ENCODE data around the gene RPS6KA1. TPM values are rescaled to one million over a fixed set of nuclear protein-coding genes. Genes with fewer than 3 reads are reported as not detected.

Gene RPS6KA1
- total RNA-seq, 2 experiments from 2014 or later: 131 to 133 TPM

DNA sequence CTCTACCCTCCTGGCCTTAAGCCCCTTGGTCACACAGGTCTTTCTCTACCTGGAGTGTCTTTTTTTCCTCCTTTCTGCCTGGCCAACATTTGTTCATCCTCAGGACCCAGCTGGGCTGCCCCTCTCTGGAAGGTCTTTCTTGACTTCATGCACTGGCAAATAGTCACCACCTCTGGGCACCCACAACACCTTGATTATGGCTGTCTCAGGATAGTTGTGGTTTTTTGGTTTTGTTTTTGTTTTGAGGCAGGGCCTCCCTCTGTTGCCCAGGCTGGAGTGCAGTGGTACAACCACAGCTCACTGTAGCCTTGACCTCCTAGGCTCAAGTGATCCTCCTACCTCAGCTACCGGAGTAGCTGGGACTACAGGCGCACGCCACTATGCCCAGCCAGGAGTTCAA, 10.8 kb downstream of the RPS6KA1 start:
- no peak for DNase-seq
- peak overlapping the region; percentile 81 for H3K27ac Mint-ChIP-seq
- H3K36me3 Mint-ChIP-seq: peaks cover 14% of the 10 kb centered on the region
- H3K9me3 Mint-ChIP-seq: no peaks in the 10 kb centered on the region
- H3K27me3 Mint-ChIP-seq: no peaks in the 10 kb centered on the region
- H3K4me3 Mint-ChIP-seq: peak overlapping the region; percentile 44
- peaks cover 71% of the 10 kb centered on the region for H3K4me1 Mint-ChIP-seq

DNA sequence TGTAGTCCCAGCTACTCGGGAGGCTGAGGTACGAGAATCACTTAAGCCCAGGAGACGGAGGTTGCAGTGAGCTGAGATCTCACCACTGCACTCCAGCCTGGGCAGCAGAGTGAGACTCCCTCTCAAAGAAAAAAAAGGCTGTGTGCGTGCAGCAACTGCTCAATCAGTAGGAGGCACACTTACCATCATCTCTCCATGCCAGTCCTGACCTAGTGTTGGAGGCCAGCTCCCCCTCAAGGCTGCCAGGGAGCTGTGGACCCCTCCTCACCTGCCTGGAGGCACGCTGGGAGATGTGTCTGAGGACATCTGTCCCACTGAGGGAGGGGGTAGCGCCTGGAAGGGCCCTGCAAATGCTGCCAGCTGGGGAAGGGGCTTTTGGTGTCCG, 11.9 kb downstream of the RPS6KA1 start:
- H3K36me3 Mint-ChIP-seq: peaks cover 20% of the 10 kb centered on the region
- H3K4me1 Mint-ChIP-seq: peaks cover 73% of the 10 kb centered on the region
- DNase-seq: no peak
- no peaks in the 10 kb centered on the region for H3K27me3 Mint-ChIP-seq
- peak overlapping the region; percentile 87 for H3K4me3 Mint-ChIP-seq
- no peaks in the 10 kb centered on the region for H3K9me3 Mint-ChIP-seq
- peak overlapping the region; percentile 97 for H3K27ac Mint-ChIP-seq

DNA sequence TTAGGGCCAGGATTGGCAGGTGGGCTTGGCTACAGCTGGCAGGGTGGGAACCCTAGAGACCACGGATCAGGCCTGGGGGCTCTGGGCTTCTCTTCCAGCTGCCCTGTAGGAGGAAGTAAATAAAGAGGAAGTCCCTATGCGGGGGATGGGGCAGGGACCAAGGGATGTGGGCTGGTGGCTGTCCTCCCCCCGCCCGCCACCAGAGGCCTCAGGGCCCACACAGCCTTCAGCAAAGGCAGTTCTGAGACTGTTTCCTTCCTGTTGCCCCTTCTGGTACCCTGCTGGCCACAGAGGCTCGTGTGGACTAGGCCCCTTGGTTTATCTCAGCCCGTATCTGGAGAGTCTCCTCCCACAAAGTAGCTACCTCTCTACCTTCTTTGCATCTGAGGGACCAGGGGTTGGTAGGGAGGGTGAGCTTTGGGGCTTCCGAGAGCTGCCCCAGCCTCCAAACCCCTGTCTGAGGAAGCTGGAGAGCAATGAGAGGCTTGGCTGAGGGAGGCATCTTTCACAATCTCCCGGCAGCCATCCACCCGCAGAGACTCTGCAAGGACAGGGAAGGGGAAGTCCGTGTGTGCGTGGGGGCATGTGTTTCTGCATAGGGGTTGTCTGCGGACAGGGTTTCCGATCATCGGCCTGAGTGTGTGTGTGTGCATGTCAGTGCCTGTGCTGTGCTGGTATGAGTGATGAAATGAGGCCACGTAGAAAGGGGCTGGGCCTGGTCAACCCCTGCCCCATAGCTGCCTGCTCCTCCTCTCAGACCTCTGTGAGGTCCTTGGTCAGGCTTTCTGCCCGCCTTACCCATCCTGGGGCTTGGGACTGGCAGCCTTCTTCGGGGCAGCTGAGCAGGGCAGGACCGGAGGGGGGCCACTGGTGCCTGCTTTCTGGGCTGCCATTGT, 12.5 kb downstream of the RPS6KA1 start:
- no peaks in the 10 kb centered on the region for H3K9me3 Mint-ChIP-seq
- H3K4me3 Mint-ChIP-seq: peak overlapping the region; percentile 87
- peaks cover 78% of the 10 kb centered on the region for H3K4me1 Mint-ChIP-seq
- DNase-seq: peak; percentile 84
- H3K36me3 Mint-ChIP-seq: peaks cover 26% of the 10 kb centered on the region
- peak overlapping the region; percentile 97 for H3K27ac Mint-ChIP-seq
- no peaks in the 10 kb centered on the region for H3K27me3 Mint-ChIP-seq

DNA sequence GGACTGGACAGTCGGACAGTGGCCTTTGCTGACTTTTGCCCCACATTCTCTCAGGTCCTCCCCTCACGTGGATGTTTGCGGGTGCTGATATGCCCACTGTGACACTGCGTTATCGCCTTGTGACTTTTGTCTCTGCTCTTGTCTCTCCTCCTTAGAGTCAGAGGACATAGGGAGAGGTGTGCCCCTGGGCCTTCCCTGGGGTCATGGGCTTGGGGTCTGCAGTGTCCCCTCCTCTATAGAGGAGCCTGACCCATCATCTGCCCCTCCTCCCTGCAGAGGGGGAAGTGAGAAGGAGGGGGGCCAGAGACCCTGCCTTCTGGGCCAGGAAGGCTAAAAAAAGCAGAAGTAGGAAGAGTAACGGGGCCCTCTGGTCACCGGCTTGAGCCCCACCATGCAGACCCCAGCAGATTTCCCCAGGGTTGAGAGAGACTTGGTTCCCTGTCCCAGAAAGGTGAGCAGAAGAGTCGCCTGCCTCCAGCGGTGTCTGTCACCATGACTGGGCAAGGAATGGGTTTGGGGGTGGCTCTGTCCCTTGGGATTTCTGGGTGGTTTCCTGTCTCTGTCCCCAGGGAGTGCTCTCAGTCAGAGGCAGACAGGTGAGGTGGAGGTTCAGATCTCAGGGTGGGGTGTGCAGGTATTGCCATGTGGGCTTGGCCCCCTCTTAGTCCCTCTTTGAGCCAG, 13.3 kb downstream of the RPS6KA1 start:
- Mint-ChIP-seq H3K4me3 (peak overlapping the region; percentile 87), H3K9me3 (no peaks in the 10 kb centered on the region), H3K27me3 (no peaks in the 10 kb centered on the region), H3K27ac (peak overlapping the region; percentile 97), H3K36me3 (peaks cover 34% of the 10 kb centered on the region), H3K4me1 (peaks cover 78% of the 10 kb centered on the region)
- no peak for DNase-seq

- H3K27me3 Mint-ChIP-seq: no peaks in the 10 kb centered on the region
- H3K4me1 Mint-ChIP-seq: peaks cover 78% of the 10 kb centered on the region
- H3K36me3 Mint-ChIP-seq: peaks cover 35% of the 10 kb centered on the region
- peak overlapping the region; percentile 97 for H3K27ac Mint-ChIP-seq
- peak overlapping the region; percentile 87 for H3K4me3 Mint-ChIP-seq
- no peaks in the 10 kb centered on the region for H3K9me3 Mint-ChIP-seq
- no peak for DNase-seq
Measured at GRCh38 chr1:26543462-26543861, 13.9 kb downstream of the RPS6KA1 start.

DNA sequence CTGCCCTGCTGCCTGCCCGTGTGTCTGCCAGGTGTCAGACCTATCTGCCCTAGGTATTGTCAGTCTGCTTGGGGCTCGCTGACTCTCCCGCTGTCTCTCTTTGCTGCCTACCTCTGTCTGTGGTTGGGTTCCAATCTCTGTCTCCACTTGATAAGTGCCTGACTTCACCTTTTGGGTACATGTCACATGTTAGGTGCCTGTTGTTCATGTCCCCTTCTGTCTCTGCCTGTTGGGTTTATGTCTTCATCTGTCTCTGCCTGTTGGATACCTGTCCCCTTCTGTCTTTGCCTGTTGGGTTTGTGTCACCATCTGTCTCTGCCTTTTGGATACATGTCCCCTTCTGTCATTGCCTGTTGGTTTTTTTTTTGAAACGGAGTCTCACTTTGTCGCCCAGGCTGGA, 14.6 kb downstream of the RPS6KA1 start:
- peak overlapping the region; percentile 23 for H3K27ac Mint-ChIP-seq
- H3K4me3 Mint-ChIP-seq: peak overlapping the region; percentile 6
- peaks cover 71% of the 10 kb centered on the region for H3K4me1 Mint-ChIP-seq
- H3K36me3 Mint-ChIP-seq: peaks cover 34% of the 10 kb centered on the region
- no peak for DNase-seq
- H3K27me3 Mint-ChIP-seq: no peaks in the 10 kb centered on the region
- H3K9me3 Mint-ChIP-seq: no peaks in the 10 kb centered on the region

DNA sequence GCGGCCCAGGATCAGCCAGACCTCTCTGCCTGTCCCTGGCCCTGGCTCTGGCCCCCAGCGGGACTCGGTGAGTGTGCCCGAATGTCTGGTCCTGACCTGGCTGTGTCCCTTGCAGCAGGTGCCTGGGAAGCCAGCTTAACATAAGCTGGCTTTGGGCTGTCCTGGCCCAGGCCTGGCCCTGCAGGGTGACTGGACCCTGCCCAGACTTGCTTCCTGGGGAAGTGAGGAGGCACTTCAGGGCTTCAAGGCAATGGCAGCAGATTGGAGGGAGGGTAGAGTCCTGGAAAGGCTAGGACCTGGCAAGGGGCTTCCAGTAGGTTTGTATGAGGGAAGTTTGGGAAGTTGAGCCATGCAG, 16.4 kb downstream of the RPS6KA1 start:
- H3K27me3 Mint-ChIP-seq: no peaks in the 10 kb centered on the region
- H3K27ac Mint-ChIP-seq: peak overlapping the region; percentile 94
- H3K36me3 Mint-ChIP-seq: peaks cover 36% of the 10 kb centered on the region

DNA sequence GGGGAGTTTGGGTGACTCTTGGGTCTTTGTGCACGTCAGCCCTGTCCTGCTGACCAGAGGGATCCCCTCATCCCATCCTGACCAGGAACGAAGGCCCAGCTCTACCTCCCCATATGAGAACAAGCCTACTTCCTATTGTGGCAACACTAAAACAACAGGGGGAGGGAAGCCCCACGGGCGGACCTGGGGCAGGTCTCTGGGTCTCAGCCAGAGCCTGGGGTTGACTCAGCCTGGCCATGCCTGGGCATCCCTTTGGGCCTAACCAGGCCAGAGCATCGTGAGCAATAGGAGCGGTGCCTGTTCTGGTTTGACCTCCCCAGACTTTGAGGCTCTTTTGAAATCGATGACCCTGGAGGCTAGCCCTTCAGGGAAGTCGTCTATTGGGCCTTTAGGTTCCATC, 16.8 kb downstream of the RPS6KA1 start:
- DNase-seq: no peak

More for the DNA sequence above, 16.4 kb downstream of the RPS6KA1 start:
- Mint-ChIP-seq H3K4me3 (peak overlapping the region; percentile 91), H3K4me1 (peaks cover 56% of the 10 kb centered on the region), H3K9me3 (no peaks in the 10 kb centered on the region)
- DNase-seq: no peak

DNA sequence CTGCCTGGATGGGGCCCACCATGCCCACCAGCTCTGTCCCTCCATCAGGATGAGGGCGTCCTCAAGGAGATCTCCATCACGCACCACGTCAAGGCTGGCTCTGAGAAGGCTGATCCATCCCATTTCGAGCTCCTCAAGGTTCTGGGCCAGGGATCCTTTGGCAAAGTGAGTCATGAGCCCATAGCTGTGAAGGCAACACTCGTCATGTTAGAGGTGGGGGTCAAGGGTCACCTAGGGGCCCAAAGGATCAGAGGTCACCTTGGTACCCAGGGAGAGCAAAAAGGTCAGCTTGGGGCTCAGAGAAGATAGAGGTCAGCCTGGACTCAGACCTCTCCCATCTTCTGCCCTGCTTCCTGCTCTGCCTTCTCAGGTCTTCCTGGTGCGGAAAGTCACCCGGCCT, 17.3 kb downstream of the RPS6KA1 start:
- H3K27me3 Mint-ChIP-seq: no peaks in the 10 kb centered on the region
- peak overlapping the region; percentile 91 for H3K4me3 Mint-ChIP-seq
- H3K4me1 Mint-ChIP-seq: peaks cover 51% of the 10 kb centered on the region
- peaks cover 37% of the 10 kb centered on the region for H3K36me3 Mint-ChIP-seq
- H3K9me3 Mint-ChIP-seq: no peaks in the 10 kb centered on the region
- H3K27ac Mint-ChIP-seq: peak overlapping the region; percentile 94
- no peak for DNase-seq

More for the DNA sequence above, 16.8 kb downstream of the RPS6KA1 start:
- Mint-ChIP-seq H3K4me1 (peaks cover 55% of the 10 kb centered on the region), H3K4me3 (peak overlapping the region; percentile 91), H3K36me3 (peaks cover 37% of the 10 kb centered on the region), H3K27me3 (no peaks in the 10 kb centered on the region), H3K9me3 (no peaks in the 10 kb centered on the region), H3K27ac (peak overlapping the region; percentile 94)

GRCh38 chr1:26548841-26549240, 19.3 kb downstream of the RPS6KA1 start:
- Mint-ChIP-seq H3K4me3 (no peak overlapping the region), H3K27me3 (no peaks in the 10 kb centered on the region), H3K36me3 (peaks cover 39% of the 10 kb centered on the region), H3K27ac (no peak overlapping the region), H3K4me1 (peaks cover 34% of the 10 kb centered on the region), H3K9me3 (no peaks in the 10 kb centered on the region)
- DNase-seq: no peak

- H3K4me3 Mint-ChIP-seq: no peak overlapping the region
- H3K9me3 Mint-ChIP-seq: no peaks in the 10 kb centered on the region
- no peak for DNase-seq
- peaks cover 36% of the 10 kb centered on the region for H3K36me3 Mint-ChIP-seq
- H3K27ac Mint-ChIP-seq: no peak overlapping the region
- no peaks in the 10 kb centered on the region for H3K27me3 Mint-ChIP-seq
- H3K4me1 Mint-ChIP-seq: peaks cover 40% of the 10 kb centered on the region
Measured at GRCh38 chr1:26550946-26551345, 21.4 kb downstream of the RPS6KA1 start.

DNA sequence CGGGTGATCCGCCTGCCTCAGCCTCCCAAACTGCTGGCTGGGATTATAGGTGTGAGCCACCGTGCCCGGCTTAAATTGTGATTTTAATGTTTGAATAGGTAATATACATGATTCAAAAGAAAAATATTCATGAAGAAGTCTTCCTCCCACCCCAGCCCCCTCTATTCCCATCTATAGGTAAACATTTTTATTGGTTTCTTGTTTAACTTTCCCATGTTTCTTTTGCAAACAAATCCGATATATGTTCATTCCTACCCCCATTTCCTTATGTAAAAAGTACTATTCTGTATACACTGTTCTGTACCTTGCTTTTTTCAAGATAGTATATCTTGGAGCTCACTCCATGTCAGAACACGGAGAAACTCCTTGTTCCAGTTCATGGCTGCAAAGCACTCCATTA, 23.2 kb downstream of the RPS6KA1 start:
- no peak for DNase-seq
- H3K36me3 Mint-ChIP-seq: peaks cover 24% of the 10 kb centered on the region
- no peak overlapping the region for H3K4me3 Mint-ChIP-seq
- no peaks in the 10 kb centered on the region for H3K9me3 Mint-ChIP-seq
- H3K27ac Mint-ChIP-seq: no peak overlapping the region
- H3K27me3 Mint-ChIP-seq: no peaks in the 10 kb centered on the region
- H3K4me1 Mint-ChIP-seq: peaks cover 30% of the 10 kb centered on the region

- H3K27ac Mint-ChIP-seq: peak overlapping the region; percentile 54
- H3K4me1 Mint-ChIP-seq: peaks cover 26% of the 10 kb centered on the region
- no peaks in the 10 kb centered on the region for H3K27me3 Mint-ChIP-seq
Measured at GRCh38 chr1:26553942-26554682, 24.6 kb downstream of the RPS6KA1 start.

DNA sequence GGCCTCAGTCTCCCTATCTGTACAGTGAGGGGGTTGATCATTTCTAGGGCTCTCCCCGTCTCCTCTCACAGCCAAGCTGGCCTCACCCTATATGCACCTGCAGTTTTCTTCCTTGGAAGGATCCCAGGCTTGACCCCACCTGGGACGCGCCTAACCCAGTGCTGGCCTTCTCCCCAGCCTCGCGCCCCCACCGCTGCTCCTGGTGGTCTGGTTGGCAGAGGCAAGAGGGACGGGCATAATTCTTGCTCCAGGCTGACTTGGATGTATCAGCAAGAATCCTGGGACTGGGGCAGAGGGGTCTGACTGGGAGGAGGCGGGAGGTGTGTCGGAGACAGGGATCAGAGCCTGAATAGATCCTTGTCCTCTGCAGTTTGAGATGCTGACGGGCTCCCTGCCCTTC, 25.2 kb downstream of the RPS6KA1 start:
- peaks cover 17% of the 10 kb centered on the region for H3K36me3 Mint-ChIP-seq
- no peaks in the 10 kb centered on the region for H3K9me3 Mint-ChIP-seq
- H3K4me1 Mint-ChIP-seq: peaks cover 26% of the 10 kb centered on the region
- DNase-seq: no peak
- no peak overlapping the region for H3K4me3 Mint-ChIP-seq
- no peaks in the 10 kb centered on the region for H3K27me3 Mint-ChIP-seq
- H3K27ac Mint-ChIP-seq: peak overlapping the region; percentile 67

More at GRCh38 chr1:26553942-26554682, 24.6 kb downstream of the RPS6KA1 start:
- no peak for DNase-seq
- Mint-ChIP-seq H3K4me3 (no peak overlapping the region), H3K9me3 (no peaks in the 10 kb centered on the region), H3K36me3 (peaks cover 17% of the 10 kb centered on the region)

- H3K36me3 Mint-ChIP-seq: peaks cover 19% of the 10 kb centered on the region
- no peaks in the 10 kb centered on the region for H3K27me3 Mint-ChIP-seq
- no peak overlapping the region for H3K27ac Mint-ChIP-seq
- H3K4me1 Mint-ChIP-seq: peaks cover 27% of the 10 kb centered on the region
- DNase-seq: no peak
- no peak overlapping the region for H3K4me3 Mint-ChIP-seq
- no peaks in the 10 kb centered on the region for H3K9me3 Mint-ChIP-seq
Measured at GRCh38 chr1:26555550-26555981, 26.0 kb downstream of the RPS6KA1 start.
